HG02623 (cell line): Measurements from ENCODE around the gene SLC19A2.
"Not testable (repeated sequence)": the region's sequence is repeated elsewhere in the genome, so short reads cannot be mapped to it uniquely, and the experiment has no call there.

ENCODE experiments used
- ATAC-seq: cut with Tn5 transposase; IDR thresholded peaks from one replicate; pipeline ENCODE4 v1.9.1; 2021; ENCODE audit warnings: moderate library complexity; ENCODE audit not compliant: unreplicated experiment

SLC19A2 gene

GRCh38 chr1:169510060-169510459, 24.3 kb upstream of the SLC19A2 start:
- ATAC-seq, result no peak

- no peak for ATAC-seq
Observed at GRCh38 chr1:169509354-169509753, 23.6 kb upstream of the SLC19A2 start.

GRCh38 chr1:169508432-169509338, 22.9 kb upstream of the SLC19A2 start:
- ATAC-seq, result no peak

- ATAC-seq, result no peak
Observed at GRCh38 chr1:169507413-169507812, 21.7 kb upstream of the SLC19A2 start.

GRCh38 chr1:169503601-169504000, 17.9 kb upstream of the SLC19A2 start:
- not testable (repeated sequence) for ATAC-seq

GRCh38 chr1:169499807-169500206, 14.1 kb upstream of the SLC19A2 start:
- no peak for ATAC-seq

- ATAC-seq, result no peak
Observed at GRCh38 chr1:169497317-169497716, 11.6 kb upstream of the SLC19A2 start.

- no peak for ATAC-seq
Observed at GRCh38 chr1:169495916-169496315, 10.2 kb upstream of the SLC19A2 start.

GRCh38 chr1:169495046-169495775, 9.5 kb upstream of the SLC19A2 start:
- ATAC-seq, result no peak

- ATAC-seq, result no peak
Observed at GRCh38 chr1:169494343-169494742, 8.6 kb upstream of the SLC19A2 start.

GRCh38 chr1:169493251-169493650, 7.5 kb upstream of the SLC19A2 start:
- no peak for ATAC-seq

- ATAC-seq, result peak; percentile 65
Observed at GRCh38 chr1:169491845-169492281, 6.1 kb upstream of the SLC19A2 start.

- ATAC-seq, result no peak
Observed at GRCh38 chr1:169488157-169488556, 2.4 kb upstream of the SLC19A2 start.

- ATAC-seq, result no peak
Observed at GRCh38 chr1:169487561-169487960, 1.8 kb upstream of the SLC19A2 start.

GRCh38 chr1:169487133-169487532, 1.4 kb upstream of the SLC19A2 start:
- no peak for ATAC-seq

GRCh38 chr1:169486281-169487051, 722 bp upstream of the SLC19A2 start:
- ATAC-seq, result no peak

- peak; percentile 18 for ATAC-seq
Observed at GRCh38 chr1:169484683-169485430, 887 bp downstream of the SLC19A2 start.

- no peak for ATAC-seq
Observed at GRCh38 chr1:169484101-169484500, 1.6 kb downstream of the SLC19A2 start.

- no peak for ATAC-seq
Observed at GRCh38 chr1:169483500-169483966, 2.2 kb downstream of the SLC19A2 start.

- ATAC-seq, result no peak
Observed at GRCh38 chr1:169479363-169480066, 6.2 kb downstream of the SLC19A2 start.
